GM12875 (cell line): ENCODE data around the gene TAF1A.

Source experiments
- H3K4me3 ChIP-seq: one replicate; pipeline ENCODE4 v1.5.1; 2011; ENCODE audit warnings: low read depth, low read length, control low read depth
- TF ChIP-seq, protein P1 (sequence below): IDR thresholded peaks from 2 replicates; pipeline ENCODE4 v1.5.1; 2011; ENCODE audit warnings: low read depth, mild to moderate bottlenecking, control low read depth, inconsistent platforms, low read length, moderate library complexity, borderline replicate concordance; ENCODE audit not compliant: insufficient read depth

TAF1A gene

DNA sequence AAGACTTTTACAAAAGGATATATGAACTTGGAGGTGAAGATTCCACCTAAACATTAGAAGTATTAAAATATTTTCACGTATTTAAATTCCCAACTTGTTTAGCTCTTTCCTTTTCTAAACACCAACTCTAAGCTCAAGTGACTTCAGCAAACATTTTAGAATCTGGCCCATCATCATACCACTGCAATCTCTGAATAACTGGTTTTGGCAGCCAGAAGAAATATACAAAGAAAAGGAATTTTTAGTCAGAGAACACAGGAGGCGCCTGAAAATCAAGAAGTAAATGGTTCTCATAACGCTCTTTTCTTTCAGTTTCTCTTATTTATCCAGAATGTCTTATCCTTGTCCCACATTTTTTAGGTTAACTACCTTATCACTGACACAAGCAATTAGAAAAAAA is 10.4 kb downstream of the TAF1A start:
- TF ChIP-seq, protein P1, sequence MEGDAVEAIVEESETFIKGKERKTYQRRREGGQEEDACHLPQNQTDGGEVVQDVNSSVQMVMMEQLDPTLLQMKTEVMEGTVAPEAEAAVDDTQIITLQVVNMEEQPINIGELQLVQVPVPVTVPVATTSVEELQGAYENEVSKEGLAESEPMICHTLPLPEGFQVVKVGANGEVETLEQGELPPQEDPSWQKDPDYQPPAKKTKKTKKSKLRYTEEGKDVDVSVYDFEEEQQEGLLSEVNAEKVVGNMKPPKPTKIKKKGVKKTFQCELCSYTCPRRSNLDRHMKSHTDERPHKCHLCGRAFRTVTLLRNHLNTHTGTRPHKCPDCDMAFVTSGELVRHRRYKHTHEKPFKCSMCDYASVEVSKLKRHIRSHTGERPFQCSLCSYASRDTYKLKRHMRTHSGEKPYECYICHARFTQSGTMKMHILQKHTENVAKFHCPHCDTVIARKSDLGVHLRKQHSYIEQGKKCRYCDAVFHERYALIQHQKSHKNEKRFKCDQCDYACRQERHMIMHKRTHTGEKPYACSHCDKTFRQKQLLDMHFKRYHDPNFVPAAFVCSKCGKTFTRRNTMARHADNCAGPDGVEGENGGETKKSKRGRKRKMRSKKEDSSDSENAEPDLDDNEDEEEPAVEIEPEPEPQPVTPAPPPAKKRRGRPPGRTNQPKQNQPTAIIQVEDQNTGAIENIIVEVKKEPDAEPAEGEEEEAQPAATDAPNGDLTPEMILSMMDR = no peak
- H3K4me3 ChIP-seq = no peak overlapping the region

DNA sequence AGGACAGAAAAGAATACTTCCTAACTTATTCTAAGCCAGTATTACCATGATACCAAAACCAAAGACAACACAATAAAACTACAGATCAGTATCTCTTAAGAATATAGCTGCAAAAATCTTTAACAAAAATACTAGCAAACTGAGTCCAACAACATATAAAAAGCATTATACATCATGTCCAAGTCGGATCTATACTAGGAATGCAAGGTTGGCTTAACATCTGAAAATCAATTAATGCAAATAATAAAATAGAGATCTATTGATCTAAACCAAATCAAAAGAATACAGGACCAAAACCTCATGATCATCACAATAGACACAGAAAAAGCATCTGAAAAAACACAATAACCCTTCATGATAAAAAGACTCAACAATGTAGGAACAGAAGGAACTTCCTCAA is 18.9 kb downstream of the TAF1A start:
- no peak overlapping the region for H3K4me3 ChIP-seq
- TF ChIP-seq, protein P1 = no peak

DNA sequence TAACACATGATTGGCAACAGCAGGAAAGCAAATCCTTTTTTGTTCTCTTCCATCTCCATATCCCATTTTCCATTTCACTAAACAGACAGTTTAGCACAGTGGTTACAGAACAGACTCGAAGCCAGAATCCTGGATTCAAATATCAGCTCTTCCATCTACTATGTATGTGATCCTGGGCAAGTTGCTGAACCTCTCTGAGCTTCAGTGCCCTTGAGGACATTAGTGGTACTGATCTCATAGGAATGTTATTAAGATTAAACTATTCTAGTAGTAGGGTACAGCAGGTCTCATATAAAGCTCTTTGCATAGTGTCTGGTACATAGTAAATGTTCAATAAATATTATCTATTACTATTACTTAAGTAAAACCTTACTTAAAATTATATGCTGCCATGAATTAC is 28.1 kb downstream of the TAF1A start:
- H3K4me3 ChIP-seq = no peak overlapping the region
- TF ChIP-seq, protein P1 = no peak

DNA sequence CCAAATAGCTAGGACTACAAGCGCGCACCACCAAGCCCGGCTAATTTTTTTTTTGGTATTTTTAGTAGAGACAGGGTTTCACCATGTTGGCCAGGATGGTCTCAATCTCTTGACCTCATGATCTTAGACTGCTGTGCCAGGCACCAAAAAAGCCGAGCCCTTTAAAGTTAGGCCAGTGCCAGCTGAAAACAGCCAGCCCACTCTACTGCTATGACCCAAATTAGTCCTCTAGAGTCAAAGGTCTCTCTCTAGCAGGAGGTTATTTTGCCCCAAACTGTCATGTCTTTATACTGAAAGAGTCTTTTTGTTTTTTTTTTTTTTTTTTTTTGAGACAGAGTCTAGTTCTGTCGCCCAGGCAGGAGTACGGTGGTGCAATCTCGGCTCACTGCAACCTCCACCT is 32.2 kb downstream of the TAF1A start:
- no peak overlapping the region for H3K4me3 ChIP-seq
- TF ChIP-seq, protein P1 = no peak

DNA sequence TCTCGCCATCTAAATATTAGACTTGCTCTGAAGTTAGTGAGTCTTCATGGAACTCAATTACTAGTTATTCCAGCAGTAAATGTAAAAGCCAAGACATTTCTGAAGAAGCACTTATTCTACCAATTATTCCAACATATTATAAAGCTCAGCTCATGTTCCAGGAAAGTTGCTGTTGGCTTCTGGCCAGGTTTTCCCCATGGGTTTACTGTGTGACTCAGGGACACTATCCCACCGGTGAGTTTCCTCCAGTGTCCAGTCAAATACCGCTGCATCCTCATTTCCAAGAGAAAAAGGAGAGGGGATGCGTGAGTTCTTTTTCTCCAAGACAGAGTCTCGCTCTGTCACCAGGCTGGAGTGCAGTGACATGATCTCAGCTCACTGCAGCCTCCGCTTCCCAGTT is 32.6 kb downstream of the TAF1A start:
- H3K4me3 ChIP-seq = no peak overlapping the region
- TF ChIP-seq, protein P1 = no peak

DNA sequence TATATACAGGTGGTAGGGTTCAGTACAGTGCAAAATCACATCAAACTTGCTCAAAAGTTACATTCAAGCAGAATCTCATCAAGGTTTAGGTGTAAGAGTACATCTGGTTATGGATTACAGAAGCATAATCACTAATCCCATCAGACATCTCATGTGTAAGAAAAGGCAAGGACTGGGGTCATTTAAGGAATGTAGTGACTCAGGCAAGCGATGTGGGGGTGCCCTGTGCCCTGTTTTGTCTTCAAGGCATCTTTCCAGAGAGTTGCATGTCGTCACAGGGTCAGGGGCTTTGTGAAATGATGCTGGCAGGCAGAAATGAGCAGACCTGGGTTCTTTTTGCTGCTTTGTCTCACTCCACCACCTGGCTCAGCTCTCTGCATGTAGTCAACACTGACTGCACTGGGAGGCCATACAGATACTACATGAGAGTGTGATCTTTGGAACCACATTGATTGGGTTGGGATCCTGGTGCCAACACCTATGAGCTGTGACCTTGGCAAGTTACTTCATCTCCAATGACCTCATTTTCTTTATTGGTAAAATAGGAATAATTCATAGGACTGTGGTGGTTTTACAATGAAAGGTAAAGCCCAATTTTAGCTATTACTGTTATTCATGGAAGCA is 33.6 kb downstream of the TAF1A start:
- H3K4me3 ChIP-seq = no peak overlapping the region
- TF ChIP-seq, protein P1 = no peak

DNA sequence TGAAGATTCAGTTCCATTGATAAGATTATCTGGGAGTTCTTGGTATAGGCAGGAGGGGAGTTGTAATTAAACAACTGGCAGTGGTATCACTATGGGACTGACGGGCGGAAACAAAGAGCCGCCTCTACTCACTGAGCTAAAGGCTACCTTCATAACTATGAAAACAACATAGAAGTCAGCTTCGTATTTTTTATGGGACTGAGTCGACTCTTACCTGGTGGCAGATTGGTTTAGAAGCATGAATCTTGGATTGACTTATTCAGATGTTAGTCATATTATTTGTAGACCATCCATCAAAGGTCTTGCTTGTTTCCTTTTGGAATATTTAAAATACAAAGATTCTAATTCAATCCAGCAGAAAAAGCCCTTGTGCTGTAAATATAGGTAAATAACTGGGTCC is 35.6 kb downstream of the TAF1A start:
- no peak overlapping the region for H3K4me3 ChIP-seq
- TF ChIP-seq, protein P1 = no peak
